ENCODE results near the gene RPL31.

GRCh38 chr2:100984892-100985307, 17.2 kb upstream of the RPL31 start:
- TF ChIP-seq REST (IDR thresholded peaks at IDR 0.05; ENCODE audit: insufficient read depth in 1 of 2, low read depth in 2 of 2, low read length in 1 of 2) (no peak), POLR2AphosphoS5 (IDR thresholded peaks at IDR 0.05; ENCODE audit: low read depth, low read length) (no peak), SIN3A (IDR thresholded peaks at IDR 0.05; ENCODE audit: borderline replicate concordance, insufficient read depth, low read depth, low read length) (no peak)
- TF ChIP-seq, protein P1, sequence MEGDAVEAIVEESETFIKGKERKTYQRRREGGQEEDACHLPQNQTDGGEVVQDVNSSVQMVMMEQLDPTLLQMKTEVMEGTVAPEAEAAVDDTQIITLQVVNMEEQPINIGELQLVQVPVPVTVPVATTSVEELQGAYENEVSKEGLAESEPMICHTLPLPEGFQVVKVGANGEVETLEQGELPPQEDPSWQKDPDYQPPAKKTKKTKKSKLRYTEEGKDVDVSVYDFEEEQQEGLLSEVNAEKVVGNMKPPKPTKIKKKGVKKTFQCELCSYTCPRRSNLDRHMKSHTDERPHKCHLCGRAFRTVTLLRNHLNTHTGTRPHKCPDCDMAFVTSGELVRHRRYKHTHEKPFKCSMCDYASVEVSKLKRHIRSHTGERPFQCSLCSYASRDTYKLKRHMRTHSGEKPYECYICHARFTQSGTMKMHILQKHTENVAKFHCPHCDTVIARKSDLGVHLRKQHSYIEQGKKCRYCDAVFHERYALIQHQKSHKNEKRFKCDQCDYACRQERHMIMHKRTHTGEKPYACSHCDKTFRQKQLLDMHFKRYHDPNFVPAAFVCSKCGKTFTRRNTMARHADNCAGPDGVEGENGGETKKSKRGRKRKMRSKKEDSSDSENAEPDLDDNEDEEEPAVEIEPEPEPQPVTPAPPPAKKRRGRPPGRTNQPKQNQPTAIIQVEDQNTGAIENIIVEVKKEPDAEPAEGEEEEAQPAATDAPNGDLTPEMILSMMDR (IDR thresholded peaks at IDR 0.05) = peak; percentile 93

Measured in Panc1 (cell line).